Colonic mucosa (tissue), 4 donors: ENCODE data around the gene ELFN2. TPM values are rescaled to one million over a fixed set of nuclear protein-coding genes. Genes with fewer than 3 reads are reported as not detected.

Source experiments
- DNase-seq: peaks from one replicate; pipeline ENCODE4 v3.0.0-alpha.2; 2020
- H3K27ac ChIP-seq: fragments of 200-600 bp; one replicate; pipeline ENCODE4 v1.8.0; 2021
- H3K27me3 ChIP-seq: fragments of 200-600 bp; one replicate; pipeline ENCODE4 v1.8.0; 2021
- H3K36me3 ChIP-seq: fragments of 200-600 bp; one replicate; pipeline ENCODE4 v1.8.0; 2021
- H3K4me1 ChIP-seq: fragments of 200-600 bp; one replicate; pipeline ENCODE4 v1.8.0; 2021; ENCODE audit warnings: mild to moderate bottlenecking
- H3K4me3 ChIP-seq: fragments of 200-600 bp; one replicate; pipeline ENCODE4 v1.8.0; 2021
- H3K9ac ChIP-seq, 2 donors: one replicate each; pipeline ENCODE4 v1.7.0; 2013; ENCODE audit warnings: control low read depth in 2 of 2, low read depth in 2 of 2, low read length in 2 of 2
- H3K9me3 ChIP-seq: fragments of 200-600 bp; one replicate; pipeline ENCODE4 v1.8.0; 2021
- intact Hi-C: fragments of 100-400 bp; cut with DNase I; formaldehyde crosslinking; loops from one replicate; pipeline ENCODE4 v1.14.1; 2022
- total RNA-seq, 2 donors: library from RNA; stranded (reverse); fragmentation: NEBNext Ultra II Directional in 1 of 2; extraction: Animal tissue kit (Norgen Biotek cat#: 25700) in 1 of 2; gene quantifications; one replicate each; pipeline ENCODE4 v1.2.1, GENCODE V29; 2021
- TF ChIP-seq, protein P1 (sequence below): fragments of 200-600 bp; IDR thresholded peaks from one replicate; pipeline ENCODE4 v1.8.0; 2022; ENCODE audit warnings: antibody characterized with exemption, mild to moderate bottlenecking
- donor health status: healthy.
- donor health status: DM: no; HTN: no; CAD: no.
- donor health status: DM: no; HTN: no; CAD: no.

ELFN2 gene
- total RNA-seq, 2 donors from 2014 or later = 0.07 to 0.21 TPM

DNA sequence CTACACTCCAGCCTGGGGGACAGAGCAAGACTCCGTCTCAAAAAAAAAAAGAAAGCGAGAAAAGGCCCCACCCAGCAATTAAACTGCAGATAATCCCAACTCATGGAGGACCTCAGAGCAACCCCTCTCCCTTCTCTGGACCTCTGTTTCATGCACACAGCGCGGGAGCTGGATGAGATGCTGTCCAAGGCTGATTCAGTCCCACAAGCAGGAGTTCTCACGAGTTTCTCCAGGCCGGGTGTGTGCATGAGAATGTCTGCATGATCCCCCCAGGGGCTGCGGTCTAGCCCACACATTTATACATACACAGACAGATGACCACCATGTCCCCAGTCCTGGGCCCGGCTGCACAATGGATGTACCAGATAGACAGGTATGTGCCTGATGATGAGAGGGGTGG, 19.4 kb downstream of the ELFN2 start:
- H3K9me3 ChIP-seq = no peaks in the 10 kb centered on the region
- no peak overlapping the region for H3K4me3 ChIP-seq
- no peaks in the 10 kb centered on the region for H3K36me3 ChIP-seq
- TF ChIP-seq, protein P1, sequence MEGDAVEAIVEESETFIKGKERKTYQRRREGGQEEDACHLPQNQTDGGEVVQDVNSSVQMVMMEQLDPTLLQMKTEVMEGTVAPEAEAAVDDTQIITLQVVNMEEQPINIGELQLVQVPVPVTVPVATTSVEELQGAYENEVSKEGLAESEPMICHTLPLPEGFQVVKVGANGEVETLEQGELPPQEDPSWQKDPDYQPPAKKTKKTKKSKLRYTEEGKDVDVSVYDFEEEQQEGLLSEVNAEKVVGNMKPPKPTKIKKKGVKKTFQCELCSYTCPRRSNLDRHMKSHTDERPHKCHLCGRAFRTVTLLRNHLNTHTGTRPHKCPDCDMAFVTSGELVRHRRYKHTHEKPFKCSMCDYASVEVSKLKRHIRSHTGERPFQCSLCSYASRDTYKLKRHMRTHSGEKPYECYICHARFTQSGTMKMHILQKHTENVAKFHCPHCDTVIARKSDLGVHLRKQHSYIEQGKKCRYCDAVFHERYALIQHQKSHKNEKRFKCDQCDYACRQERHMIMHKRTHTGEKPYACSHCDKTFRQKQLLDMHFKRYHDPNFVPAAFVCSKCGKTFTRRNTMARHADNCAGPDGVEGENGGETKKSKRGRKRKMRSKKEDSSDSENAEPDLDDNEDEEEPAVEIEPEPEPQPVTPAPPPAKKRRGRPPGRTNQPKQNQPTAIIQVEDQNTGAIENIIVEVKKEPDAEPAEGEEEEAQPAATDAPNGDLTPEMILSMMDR = no peak
- H3K27ac ChIP-seq = no peak overlapping the region
- no peaks in the 10 kb centered on the region for H3K27me3 ChIP-seq
- DNase-seq = no peak
- no peak overlapping the region for H3K9ac ChIP-seq
- intact Hi-C loops = no loop called here
- H3K4me1 ChIP-seq = no peaks in the 10 kb centered on the region

DNA sequence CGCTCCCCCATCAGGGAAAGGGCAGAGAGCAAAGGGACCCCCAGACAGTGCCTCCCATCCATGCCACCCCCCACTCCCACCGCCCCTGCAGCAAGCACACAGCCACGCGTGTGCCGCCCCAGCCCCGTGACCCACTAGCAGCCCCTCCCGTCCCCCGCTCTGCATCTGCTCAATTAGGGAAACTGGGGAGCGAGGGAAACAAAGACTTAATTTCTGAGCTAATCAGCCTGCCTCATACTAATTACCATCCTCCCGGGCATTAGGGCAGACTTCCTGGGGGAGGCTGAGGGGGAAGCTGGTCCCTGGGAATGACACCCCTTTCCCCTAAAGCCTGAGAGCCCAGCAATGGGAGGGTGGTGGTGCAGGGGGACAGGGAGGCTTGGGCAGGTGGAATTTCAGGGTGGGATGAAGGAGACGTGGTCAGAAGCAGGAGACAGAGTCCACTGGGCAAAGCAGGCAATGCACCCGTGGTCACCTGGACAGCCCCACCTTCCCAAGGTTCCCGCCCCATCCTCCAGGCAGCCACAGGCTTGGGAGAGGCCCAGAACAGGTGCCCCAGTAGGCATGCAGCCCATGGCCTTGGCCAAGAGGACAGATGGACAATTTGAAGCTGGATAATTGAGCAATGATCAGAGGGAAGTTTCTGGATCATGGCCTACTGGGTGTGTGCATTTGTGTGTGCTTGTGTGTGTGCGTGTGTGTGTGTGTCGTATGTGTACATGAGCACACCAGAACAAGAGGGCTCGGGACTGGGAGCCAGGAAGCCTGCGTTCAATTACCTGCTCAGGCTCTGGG, 20.6 kb downstream of the ELFN2 start:
- TF ChIP-seq, protein P1 = no peak
- Histone ChIP-seq H3K27ac (no peak overlapping the region), H3K9ac (no peak overlapping the region), H3K4me1 (no peaks in the 10 kb centered on the region), H3K27me3 (no peaks in the 10 kb centered on the region), H3K9me3 (no peaks in the 10 kb centered on the region), H3K4me3 (no peak overlapping the region), H3K36me3 (no peaks in the 10 kb centered on the region)
- DNase-seq = no peak
- intact Hi-C loops = no loop called here

DNA sequence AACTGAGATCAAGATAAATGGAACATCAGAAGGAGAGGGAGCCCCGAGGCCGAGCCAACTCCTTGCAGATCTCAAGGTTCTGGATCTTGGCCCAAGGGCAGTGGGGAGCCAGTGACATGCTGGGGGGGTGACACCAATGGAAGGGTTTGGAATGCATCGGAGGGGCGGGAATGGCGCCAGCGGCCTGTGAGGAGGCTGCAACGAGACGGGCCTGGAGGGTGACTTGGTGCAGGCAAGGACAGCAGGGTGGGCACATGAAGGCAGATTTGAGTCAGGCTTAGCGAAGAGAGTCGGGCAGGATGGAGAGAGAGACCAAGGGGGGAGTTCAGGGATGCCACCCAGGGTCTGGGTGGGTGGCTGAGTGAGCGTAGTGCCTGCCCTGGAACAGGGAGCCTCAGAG, 23.2 kb downstream of the ELFN2 start:
- no peak overlapping the region for H3K27ac ChIP-seq
- DNase-seq = no peak

DNA sequence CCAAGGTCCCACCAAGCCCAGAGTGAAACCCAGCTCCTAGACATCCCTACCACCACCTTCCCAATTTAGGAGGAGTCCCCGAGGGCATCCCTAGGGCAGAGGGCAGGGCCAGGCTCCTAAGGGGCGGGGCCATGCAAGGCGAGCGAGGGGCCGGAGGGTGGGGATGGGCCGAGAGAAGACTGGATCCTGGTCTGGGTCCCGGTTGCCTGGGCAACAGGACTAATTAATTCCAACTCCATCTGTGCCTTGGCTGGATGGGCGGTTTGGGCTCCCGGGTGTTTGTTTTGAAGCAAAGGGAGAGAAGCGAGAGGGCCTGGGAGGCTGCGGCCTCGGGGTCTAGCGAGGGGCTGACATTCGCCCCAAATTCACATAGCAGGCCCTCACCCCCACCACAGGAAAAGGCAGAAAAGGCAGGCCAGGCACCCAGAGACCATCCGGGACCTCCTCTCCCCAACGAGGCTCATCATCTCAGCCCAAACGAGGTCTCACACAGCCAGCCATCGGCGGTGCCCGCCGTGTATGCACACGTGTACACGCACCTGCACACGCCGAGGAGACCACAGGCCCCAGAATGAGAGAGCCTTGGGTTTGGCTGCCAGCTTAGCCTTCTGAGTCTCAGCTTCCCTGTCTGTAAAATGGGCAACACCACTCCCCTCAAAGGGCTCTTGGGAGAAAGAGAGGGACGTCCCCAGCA, 23.9 kb downstream of the ELFN2 start:
- H3K27me3 ChIP-seq = no peaks in the 10 kb centered on the region
- H3K4me3 ChIP-seq = no peak overlapping the region
- intact Hi-C loops = no loop called here
- no peaks in the 10 kb centered on the region for H3K36me3 ChIP-seq
- no peak for DNase-seq
- no peak overlapping the region for H3K9ac ChIP-seq
- H3K4me1 ChIP-seq = no peaks in the 10 kb centered on the region
- H3K27ac ChIP-seq = no peak overlapping the region
- no peaks in the 10 kb centered on the region for H3K9me3 ChIP-seq
- TF ChIP-seq, protein P1 = no peak

More for the DNA sequence above, 23.2 kb downstream of the ELFN2 start:
- Histone ChIP-seq H3K4me3 (no peak overlapping the region), H3K36me3 (no peaks in the 10 kb centered on the region), H3K27me3 (no peaks in the 10 kb centered on the region), H3K9ac (no peak overlapping the region), H3K9me3 (no peaks in the 10 kb centered on the region), H3K4me1 (no peaks in the 10 kb centered on the region)
- intact Hi-C loops = no loop called here
- TF ChIP-seq, protein P1 = no peak

DNA sequence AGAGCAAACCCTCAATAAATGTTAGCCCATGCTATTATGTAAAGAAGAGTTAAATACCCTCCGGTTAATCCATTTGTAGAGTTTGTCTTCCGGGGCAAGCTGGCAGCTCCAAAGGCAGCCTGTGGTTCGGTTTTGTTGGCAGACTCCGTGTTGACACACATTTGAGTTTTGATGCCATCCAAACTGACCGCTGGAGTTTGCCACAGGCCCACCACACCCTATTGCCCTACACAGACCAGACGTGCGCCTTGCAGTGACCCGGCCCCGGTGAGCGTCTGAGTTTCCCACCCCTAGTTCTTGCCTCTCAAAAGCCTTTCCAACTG, 25.1 kb downstream of the ELFN2 start:
- Histone ChIP-seq H3K36me3 (no peaks in the 10 kb centered on the region), H3K4me1 (no peaks in the 10 kb centered on the region), H3K27ac (no peak overlapping the region), H3K9ac (no peak overlapping the region), H3K9me3 (no peaks in the 10 kb centered on the region), H3K27me3 (no peaks in the 10 kb centered on the region), H3K4me3 (no peak overlapping the region)
- TF ChIP-seq, protein P1 = no peak
- DNase-seq = no peak
- intact Hi-C loops = no loop called here
